OCI-LY7 (cell line): ENCODE data around the gene ATP5F1D.

Experiments used
- CTCF ChIP-seq: fragments of 200-600 bp; sonication (generic); conservative IDR thresholded peaks from 2 replicates; pipeline ENCODE4 v1.5.1; 2014; ENCODE audit warnings: mild to moderate bottlenecking, antibody characterized with exemption, low read length, moderate library complexity, mixed read lengths
- EZH2phosphoT487 ChIP-seq: fragments of 200-600 bp; sonication (generic); IDR thresholded peaks from 2 replicates; pipeline ENCODE4 v1.6.1; 2018; ENCODE audit warnings: low read depth, borderline replicate concordance, mild to moderate bottlenecking, mixed run types, antibody characterized with exemption, low read length, moderate library complexity, mixed read lengths

GRCh38 chr19:1238369-1239303, 2.9 kb upstream of the ATP5F1D start:
- TF ChIP-seq CTCF (no peak), EZH2phosphoT487 (no peak)
